GM18861 (cell line): ENCODE measurements around the gene APC2.
"Not testable (repeated sequence)": the region's sequence is repeated elsewhere in the genome, so short reads cannot be mapped to it uniquely, and the experiment has no call there.

ENCODE experiments used
- ATAC-seq: cut with Tn5 transposase; IDR thresholded peaks from one replicate; pipeline ENCODE4 v1.9.1; 2021; ENCODE audit not compliant: unreplicated experiment

APC2 gene

DNA sequence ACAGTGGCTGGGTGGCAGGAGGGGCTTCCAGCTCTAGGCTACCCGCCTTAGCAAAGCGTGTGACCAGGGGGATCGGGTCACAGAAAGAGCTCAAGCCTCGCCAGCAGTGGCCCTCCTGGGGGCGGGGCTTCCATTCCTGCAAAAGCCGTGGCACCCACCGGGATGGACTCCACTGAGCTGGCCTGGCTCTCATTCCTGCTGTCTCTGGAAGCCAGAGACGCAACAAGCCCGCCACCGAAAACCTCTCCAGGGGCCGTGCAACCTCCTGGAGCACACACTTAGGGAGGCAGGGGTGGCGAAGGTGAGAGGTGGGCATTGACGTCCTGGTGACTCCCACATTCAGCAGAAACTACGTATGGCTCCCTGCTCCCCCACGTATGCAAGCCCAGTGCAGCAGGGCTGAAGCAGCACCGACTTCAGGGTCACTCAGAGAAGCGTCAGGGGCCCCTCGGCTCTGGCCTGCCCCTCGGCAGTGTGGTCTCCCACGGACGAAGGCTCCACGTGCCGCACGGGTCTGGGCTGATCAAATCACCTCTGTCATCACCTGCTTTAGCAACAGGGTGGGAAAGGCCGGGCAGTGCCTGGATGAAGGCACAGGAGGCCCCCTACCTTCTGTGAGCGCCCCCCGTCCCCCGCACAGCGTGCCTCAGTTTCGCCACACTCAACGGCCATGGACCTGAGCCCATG lies 26.0 kb downstream of the APC2 start:
- ATAC-seq: no peak

DNA sequence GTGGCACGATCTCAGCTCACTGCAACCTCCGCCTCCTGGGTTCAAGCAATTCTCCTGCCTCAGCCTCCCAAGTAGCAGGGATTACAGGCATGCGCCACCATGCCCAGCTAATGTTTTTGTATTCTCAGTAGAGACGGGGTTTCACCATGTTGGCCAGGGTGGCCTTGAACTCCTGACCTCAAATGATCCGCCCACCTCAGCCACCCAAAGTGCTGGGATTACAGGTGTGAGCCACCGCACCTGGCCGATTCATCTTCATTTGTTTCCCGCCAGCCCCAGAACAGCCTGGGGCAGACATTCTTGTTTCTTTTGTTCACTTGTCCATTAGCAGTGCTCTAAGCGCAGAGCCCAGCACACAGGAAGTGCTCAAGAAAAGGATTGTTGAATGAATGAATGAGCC lies 27.1 kb downstream of the APC2 start:
- not testable (repeated sequence) for ATAC-seq

DNA sequence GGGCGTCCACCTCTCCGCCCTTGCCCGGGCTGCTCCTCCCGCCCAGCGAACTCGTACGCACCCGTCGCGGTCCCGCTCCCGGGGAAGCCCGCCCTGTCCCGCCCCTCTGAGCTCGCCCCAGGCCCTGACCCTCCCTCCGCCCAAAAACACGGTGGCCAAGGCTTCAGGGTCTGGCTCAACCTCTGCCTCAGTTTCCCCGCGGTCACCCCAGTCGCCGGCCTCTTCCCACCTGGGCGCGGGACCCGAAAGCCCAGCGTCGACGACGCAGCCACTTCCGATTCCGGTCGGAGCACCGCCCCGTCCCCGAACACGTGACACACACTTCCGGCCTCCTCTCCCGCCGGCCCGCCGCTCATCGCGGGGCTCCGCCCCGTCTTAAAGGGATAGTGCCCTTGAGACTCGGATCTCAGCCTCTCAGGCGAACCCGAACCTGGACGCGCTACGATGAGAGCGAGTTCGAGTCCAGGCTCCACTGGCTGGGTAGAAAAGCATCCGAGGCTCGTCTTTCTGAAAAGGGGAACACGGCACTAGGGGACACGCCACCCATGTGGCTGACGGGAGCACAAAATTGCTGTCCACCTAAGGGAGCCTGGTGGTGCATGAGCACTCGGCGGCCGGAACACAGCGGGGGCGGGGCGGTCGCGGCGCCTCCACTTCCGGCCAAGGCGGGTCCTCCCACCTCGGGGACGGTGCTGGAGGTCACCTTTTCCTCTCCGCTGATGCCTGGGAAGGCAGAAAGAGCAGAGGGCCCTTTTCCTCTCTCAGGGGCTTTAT lies 29.2 kb downstream of the APC2 start, which contains the start of gene C19orf25:
C19orf25 (minus strand) TSS at position 282 of the 774 bp plus-strand sequence. CDS start 312 bp downstream, outside the sequence.
- peak; percentile 74 for ATAC-seq

DNA sequence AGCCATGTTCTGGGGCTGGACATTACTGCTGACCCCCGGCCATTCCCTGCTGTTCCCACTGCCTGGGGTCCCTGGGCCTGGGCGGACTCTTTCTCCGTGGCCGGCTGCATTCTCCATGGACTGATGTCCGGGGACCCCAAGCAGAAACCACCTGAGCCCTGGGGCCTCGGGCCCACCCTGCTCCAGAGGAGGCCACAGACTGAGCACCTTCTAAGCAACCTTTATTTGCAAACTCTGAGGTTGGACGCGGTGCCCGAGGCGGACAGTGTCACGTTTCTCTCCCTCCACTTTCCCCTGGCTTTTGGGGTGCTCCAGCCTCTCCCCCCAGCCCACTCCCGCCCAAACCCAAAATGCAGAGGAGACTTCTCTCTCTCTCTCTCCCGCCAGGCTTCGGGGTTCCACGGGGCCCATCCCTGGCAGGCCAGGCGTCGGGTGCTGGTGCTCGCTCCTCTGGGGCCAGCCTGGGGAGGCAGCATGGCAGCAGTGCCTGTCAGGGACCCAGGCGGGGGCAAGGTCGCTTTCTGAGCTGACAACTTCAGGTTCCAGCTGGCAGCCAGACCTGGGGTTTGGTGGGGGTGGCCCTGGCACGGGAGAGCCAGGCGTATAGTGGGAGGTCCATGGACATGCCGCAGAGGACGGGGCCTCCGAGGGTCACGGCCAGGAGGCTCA lies 31.4 kb downstream of the APC2 start:
- no peak for ATAC-seq

DNA sequence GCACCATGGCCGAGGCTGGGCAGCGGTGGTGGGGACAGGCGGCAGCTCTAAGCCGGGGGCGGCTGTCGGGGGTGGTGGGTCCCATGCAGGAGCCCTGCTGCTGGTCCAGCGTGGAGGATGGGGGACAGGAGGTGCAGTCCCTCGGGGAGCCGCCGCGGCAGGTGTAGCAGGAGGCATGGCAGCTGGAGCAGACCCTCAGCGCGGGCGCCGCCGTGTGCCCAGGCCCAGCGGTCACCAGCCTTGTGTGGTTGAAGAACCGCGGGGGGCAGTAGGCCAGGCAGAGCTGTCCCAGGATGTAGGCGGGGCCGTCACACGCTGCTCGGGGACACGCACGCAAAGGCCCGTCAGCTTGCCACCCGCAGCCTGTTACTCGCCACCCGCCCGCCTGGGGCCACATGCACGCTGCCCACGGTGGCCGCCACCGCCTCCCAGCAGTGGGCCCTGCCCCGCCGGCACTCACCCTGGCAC lies 32.0 kb downstream of the APC2 start:
- ATAC-seq: no peak

DNA sequence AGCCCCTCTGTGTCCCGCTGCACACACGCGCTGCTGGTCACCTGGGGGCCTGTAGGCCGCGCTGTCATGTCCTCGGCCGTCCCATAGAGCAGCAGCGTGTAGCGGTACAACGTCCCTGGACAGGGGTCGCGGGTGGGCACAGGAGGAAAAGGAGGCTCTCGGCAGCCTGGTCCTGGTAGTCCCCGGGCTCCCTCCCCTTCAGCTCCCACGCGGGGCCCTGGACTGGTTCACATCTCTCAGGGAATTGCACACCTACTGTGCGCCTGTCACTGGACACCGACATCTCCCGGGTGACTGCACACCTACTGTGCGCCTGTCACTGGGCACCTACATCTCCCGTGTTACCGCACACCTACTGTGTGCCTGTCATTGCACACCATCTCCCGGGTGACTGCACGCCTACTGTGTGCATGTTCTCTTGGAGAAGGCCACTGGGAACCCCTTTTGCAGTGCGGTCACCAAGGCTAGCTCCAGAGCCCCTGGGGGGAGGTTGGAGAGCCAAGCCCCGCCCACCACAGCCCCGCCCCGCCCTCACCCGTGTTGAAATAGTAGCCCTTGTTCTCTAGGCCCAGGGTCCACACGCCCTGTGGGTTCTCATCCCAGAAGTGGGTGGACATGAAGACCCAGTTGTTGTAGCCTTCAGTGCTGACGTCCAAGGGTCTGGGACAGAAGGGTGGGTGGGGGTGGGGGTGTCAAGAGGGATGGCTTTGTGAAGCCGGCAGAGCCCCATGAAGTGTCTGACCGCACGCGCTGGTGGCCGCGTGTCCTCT lies 32.6 kb downstream of the APC2 start:
- ATAC-seq: no peak

DNA sequence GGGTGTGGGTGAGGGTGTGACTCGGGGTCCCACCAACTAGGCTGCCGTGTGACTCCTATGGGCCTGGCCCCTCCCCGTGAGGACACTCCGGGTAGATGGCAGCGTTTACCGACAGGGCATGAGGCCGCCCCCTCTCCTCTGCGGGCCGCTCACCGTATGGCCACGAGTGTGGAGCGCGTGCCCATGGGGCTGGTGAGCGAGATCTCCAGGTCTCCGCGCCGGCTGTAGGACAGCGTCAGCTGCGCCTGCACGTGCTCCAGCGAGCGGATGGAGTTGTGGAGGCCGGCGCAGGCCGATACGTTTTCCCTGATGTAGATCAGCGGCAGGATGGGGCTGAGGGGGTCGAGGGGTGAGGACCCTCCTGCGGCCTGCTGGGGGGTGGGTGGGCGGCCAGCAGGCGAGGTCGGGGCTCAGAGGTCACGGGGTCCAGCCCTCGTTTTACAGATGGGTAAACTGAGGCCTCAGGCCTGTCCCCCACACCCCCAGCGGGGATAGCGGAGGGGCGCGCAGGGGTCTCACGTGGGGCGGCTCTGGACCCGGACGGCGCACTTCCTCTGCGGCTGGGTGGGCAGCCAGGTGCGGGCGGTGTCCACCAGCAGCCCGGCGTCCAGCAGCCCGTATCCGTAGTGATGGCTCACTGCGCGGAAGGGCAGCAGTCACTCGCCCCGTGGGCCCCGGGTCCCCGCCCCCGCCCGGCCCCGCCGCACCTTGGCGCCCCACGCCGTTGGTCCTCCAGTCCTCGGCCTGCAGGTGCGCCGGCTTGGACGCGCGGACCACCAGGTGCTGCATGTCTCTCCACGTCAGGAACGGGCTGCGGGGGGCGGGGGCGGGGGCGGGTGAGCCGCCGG lies 33.4 kb downstream of the APC2 start:
- ATAC-seq: no peak

DNA sequence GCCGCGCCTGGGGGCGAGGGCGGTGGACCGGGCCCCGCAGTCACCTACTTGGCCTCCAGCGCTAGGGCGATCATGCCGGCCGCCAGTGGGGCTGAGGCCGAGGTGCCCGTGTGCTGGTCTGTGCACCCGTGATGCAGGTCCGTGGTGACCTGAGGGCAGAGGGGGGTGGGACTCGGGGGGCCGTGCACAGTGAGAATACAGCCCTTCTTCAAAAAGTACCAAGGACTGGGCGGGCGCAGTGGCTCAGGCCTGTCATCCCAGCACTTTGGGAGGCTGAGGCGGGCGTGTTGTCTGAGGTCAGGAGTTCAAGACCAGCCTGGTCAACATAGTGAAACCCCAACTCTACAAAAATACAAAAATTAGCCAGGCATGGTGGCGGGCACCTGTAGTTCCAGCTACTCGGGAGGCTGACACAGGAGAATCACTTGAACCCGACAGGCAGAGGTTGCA lies 34.1 kb downstream of the APC2 start:
- no peak for ATAC-seq

DNA sequence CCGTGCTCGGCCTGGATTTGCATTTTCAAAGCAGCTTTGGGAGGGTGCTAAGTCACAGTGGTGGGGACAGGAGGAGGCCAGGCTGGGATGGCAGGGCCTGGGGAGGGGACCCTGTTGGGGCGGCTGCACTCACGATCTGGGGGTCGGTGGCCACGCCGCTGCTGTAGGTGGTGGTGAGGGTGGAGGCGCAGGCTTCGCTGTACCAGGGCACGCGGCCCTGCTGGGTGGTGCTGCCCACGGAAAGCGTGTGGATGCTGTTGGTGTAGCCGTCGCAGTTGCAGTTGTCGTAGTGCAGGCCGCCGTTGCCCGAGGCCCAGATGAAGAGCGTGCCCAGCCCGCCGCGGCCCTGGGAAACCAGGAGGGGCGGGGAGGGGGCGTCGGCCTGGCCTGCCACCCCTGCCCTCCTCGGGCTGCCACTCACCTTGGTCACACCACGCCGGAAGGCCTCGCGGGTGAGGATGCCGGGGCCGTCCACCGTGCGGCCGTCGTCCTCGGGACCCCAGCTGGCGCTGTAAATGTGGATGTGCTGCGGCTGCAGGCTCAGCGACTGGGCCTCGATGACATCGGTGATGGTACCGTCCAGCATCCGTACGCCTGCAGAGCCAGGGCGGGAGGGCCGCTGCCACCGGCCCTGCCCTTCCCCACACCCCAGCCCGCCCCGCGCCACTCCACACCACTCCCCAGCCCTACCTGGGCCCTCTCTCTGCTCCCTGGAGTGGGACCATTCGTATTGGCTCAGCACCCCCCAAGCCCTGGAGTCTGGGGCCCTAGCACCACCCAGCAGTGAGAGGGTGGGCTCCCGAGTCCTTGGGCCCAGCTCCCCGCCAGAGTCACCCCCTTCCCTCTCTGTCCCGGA lies 37.0 kb downstream of the APC2 start:
- no peak for ATAC-seq

DNA sequence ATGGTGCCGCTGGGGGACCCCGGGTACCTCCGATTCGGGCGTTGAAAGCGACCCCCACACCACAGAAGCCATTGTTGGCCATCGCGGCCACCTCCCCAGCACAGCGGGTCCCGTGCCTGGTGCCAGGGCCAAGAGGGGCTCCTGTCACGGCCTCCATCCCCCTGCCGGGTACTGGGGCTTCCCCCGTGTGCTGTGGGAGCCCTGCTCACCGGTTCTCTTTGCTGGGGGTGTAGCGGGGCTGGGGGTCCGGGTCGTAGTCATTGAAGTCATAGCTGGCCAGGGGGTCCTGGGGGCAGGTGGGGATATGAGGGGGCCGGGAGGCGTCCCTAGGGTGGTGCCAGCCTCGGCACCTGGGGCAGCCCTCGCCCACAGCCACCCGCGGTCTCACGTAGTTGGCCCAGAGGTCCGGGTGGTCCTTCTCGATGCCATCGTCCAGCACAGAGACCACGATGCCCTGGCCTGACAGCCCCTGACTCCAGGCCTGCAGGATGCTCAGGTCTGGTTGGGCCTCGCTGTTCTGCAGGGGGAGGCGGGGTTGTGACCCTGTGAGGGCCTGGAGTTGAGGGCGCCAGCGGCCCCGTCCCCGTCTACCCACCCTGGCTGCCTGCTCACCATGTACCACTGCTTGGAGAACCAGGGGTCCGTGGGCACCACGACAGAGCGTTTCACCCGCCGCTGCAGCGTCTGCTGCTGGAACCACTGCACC lies 37.8 kb downstream of the APC2 start:
- ATAC-seq: no peak

DNA sequence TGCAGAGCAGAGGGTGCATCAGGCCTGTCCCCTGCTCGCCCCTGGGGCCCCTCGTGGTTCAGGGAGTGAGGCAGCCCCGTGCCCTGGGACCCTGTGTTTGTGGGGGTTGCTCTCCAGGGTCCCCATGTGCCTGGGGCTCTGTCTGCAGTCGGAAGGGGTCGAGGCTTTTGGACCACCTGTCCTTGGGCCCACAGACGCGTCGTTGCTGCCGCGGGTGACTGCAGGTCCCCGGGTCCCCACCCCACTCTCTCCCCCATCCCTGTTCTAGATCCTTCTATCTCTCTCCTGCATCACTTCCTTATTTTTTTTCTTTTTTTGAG lies 38.3 kb downstream of the APC2 start:
- no peak for ATAC-seq

DNA sequence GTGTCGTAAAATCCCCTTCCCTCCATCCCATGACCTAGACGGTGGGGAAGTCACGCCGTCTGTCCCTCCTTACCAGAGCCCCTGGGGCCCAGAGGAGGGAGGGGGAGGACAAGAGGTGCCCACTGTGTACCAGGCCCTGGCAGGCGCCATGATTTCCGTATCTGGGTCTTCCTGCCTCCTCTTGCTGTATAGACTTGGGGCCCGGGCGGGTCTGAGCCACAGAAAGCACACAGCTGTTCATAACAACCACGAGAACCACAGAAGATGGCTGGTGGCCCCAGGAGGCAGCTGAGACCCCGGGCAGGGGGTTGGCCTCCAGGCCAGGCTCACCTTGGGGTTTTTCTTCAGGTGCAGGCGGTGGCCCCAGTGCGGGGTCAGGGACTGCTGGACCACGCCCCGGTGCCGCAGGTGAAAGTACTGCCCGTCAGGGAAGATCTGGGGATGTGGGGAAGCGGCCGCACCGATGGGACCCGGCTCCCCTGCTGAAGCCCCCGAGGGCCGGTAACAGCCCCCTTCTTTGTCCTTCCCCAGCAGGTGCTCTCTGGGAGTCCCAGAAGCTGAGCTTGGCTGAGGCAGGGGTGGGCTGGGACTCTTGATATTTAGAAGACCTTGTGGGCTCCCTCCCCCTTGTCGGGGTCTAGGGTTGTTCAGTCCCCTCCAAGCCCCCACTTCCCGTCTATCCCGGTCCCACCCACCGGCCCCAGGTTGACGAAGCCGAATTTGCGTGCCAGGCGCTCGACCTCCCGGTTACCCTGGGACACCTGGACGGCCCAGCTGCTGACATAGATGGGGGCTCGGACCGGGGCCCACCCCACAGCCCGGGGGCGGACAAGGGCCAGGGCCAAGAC lies 39.8 kb downstream of the APC2 start:
- ATAC-seq: no peak

DNA sequence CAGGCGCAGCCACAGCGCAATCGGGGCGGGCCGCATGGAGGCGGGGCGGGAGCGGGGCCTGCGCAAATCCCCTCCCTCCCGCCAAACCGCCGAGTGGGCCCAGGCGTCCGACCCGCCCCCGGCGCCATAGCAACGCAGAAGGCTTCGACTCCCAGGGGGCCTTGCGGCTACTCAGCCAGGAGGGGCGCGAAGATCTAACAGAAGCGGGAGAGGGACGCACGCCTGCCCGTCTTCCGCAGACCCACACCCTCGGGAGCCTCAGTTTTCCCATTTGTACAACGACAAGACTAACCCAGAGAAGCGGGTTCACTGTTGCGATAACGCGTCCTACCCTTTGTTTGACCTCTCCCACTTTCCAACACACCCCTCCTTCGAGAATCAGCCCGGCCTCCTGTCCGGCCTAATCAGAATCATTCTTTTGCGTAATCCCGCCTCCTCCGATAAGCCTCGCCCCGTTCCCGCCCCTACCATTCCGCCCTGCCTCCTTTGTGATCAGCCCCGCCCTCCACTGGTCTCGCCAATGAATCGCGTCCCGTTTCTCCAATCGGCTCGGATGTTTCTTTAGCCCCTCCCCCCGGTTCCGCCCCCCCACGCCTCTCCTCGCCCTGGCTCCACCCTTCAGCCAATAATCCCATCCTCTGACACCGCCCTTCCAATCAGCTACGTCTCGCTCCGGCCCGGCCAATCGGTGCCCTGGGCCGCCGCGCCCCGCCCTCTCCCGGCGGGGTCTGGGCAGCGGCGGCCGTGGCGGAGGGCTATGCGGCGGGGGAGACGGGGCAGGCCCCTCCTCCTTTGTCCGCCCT lies 40.6 kb downstream of the APC2 start, which contains the start of gene PCSK4:
PCSK4 (minus strand) TSS at position 40 of the 803 bp plus-strand sequence; CDS start at position 36, 4 bp downstream.
- peak; percentile 79 for ATAC-seq

DNA sequence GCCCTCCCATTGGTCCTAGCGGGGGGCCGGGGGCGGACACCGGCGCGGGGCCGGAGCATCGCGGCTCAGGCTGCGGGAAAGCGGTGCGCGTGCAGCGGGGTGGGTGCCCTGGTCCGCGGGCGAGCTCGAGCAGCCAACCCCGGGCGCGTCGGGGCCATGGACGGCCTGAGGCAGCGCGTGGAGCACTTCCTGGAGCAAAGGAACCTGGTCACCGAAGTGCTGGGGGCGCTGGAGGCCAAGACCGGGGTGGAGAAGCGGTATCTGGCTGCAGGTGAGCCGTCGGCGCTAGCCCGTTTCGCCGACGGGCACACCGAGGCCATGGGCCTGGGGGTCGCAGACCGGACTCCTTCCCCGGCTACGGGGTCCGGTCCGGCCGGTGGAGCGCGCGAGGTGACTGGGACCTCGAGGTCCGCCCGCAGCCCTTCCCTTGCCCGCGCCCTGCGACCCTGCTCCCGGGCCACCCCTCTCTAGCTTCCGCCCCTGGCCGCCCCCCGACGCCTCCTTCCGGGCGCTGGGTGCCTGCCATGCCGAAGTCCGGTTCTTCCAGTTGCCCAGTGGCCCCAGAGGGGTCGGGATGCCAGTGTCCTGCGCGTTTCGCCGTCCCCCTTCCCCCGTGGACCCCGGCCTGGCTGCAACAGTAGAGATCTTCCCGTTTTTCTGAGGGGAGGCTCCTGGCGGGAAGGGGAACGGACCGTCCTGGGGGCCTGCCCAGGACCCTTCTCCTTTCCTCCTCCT lies 41.4 kb downstream of the APC2 start, which contains the start of gene REEP6:
REEP6 (plus strand) TSS at position 68 of the 735 bp plus-strand sequence; CDS start at position 157, 89 bp downstream.
- ATAC-seq: no peak

DNA sequence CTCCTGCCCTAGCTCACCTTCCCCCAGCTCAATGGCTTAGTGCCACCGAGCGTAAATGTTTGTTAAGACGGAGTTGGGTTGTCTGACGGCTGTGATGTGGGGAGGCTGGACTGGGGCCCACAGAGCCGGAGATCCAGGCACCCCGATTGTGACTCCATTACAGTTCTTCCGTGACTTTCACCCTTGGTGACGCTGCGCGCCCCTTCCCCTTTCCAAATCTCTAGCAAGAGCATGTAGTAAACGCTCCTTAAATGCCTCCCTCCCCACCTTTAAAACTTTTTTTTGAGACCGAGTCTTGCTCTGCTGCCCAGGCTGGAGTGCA lies 41.9 kb downstream of the APC2 start:
- ATAC-seq: no peak

DNA sequence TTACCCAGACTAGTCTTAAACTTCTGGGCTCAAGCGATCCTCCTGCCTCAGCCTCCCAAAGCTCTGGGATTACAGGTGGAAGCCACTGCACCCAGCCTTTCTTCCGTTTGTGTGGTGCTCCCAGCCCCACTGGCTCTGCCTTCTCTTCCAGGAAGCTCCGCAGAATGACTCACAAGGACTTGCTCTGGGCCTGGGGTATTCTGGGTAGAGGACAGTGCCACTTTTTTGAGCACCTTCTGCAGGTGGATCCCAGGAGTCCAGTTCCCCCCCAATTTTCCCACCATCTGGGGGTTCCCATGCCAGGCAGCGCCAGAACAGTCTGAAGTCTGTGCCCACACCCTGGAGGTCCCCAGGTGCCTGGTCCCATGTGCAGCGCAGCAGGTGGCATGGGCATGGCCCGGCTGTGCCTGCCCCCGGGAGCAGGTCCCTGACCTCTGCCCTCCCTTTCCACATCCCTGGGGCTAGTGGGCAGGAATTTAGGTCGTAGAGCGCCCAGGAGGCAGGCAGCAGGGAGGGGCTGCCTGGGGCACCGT lies 42.6 kb downstream of the APC2 start:
- ATAC-seq: no peak
